Measurements from ENCODE around the gene FLOT1. TPM values are rescaled to one million over a fixed set of nuclear protein-coding genes. Genes with fewer than 3 reads are reported as not detected.

The FLOT1 gene
- total RNA-seq, 2 donors from 2014 or later = 121 to 141 TPM

- no peak for DNase-seq
- Histone ChIP-seq H3K27me3 (ENCODE audit: control insufficient read depth, insufficient read depth, low read length, poor library complexity, severe bottlenecking) (no peaks in the 10 kb centered on the region), H3K9ac (ENCODE audit: extremely low read depth, low read length, poor library complexity, severe bottlenecking) (no peak overlapping the region), H3K9me3 (ENCODE audit: control insufficient read depth, low read length) (no peaks in the 10 kb centered on the region), H3K36me3 (ENCODE audit: control insufficient read depth, insufficient read depth, low read length) (no peaks in the 10 kb centered on the region), H3K4me3 (ENCODE audit: low read length) (no peak overlapping the region), H3K4me1 (ENCODE audit: control insufficient read depth, insufficient read depth, low read length) (peaks cover 10% of the 10 kb centered on the region), H3K27ac (ENCODE audit: low read depth, low read length) (no peak overlapping the region)
- no peaks in the 10 kb centered on the region for H3K27me3 Mint-ChIP-seq (ENCODE audit: insufficient read depth)
- H3K4me1 Mint-ChIP-seq = peaks cover 35% of the 10 kb centered on the region
- H3K36me3 Mint-ChIP-seq (ENCODE audit: low read depth) = no peaks in the 10 kb centered on the region
- H3K27ac Mint-ChIP-seq = no peak overlapping the region
- WGBS, 2 experiments (ENCODE audit: insufficient coverage in 1 of 2, insufficient read length in 1 of 2) = 85 to 90% methylated on average over 2 to 3 of the region's 3 CpGs
- H3K4me3 Mint-ChIP-seq = no peak overlapping the region
- H3K9me3 Mint-ChIP-seq = no peaks in the 10 kb centered on the region
- TF ChIP-seq CTCF (conservative IDR thresholded peaks at IDR 0.05) = no peak
Measured at GRCh38 chr6:30770592-30770991, 28.1 kb upstream of the FLOT1 start.

GRCh38 chr6:30769853-30770524 lies 27.5 kb upstream of the FLOT1 start:
- Mint-ChIP-seq H3K4me1 (peaks cover 39% of the 10 kb centered on the region), H3K9me3 (peaks cover 2% of the 10 kb centered on the region), H3K27ac (peak overlapping the region; percentile 96), H3K4me3 (peak overlapping the region; percentile 25), H3K27me3 (ENCODE audit: insufficient read depth) (no peaks in the 10 kb centered on the region), H3K36me3 (ENCODE audit: low read depth) (no peaks in the 10 kb centered on the region)
- H3K4me3 ChIP-seq (ENCODE audit: low read length) = no peak overlapping the region
- H3K27me3 ChIP-seq (ENCODE audit: control insufficient read depth, insufficient read depth, low read length, poor library complexity, severe bottlenecking) = no peaks in the 10 kb centered on the region
- 74 to 79% methylated on average over 4 to 5 of the region's 5 CpGs for WGBS, 2 experiments (ENCODE audit: insufficient coverage in 1 of 2, insufficient read length in 1 of 2)
- H3K27ac ChIP-seq (ENCODE audit: low read depth, low read length) = no peak overlapping the region
- DNase-seq = no peak
- TF ChIP-seq CTCF (conservative IDR thresholded peaks at IDR 0.05) = no peak
- H3K4me1 ChIP-seq (ENCODE audit: control insufficient read depth, insufficient read depth, low read length) = peaks cover 10% of the 10 kb centered on the region
- no peaks in the 10 kb centered on the region for H3K9me3 ChIP-seq (ENCODE audit: control insufficient read depth, low read length)
- H3K36me3 ChIP-seq (ENCODE audit: control insufficient read depth, insufficient read depth, low read length) = no peaks in the 10 kb centered on the region
- H3K9ac ChIP-seq (ENCODE audit: extremely low read depth, low read length, poor library complexity, severe bottlenecking) = no peak overlapping the region

DNA sequence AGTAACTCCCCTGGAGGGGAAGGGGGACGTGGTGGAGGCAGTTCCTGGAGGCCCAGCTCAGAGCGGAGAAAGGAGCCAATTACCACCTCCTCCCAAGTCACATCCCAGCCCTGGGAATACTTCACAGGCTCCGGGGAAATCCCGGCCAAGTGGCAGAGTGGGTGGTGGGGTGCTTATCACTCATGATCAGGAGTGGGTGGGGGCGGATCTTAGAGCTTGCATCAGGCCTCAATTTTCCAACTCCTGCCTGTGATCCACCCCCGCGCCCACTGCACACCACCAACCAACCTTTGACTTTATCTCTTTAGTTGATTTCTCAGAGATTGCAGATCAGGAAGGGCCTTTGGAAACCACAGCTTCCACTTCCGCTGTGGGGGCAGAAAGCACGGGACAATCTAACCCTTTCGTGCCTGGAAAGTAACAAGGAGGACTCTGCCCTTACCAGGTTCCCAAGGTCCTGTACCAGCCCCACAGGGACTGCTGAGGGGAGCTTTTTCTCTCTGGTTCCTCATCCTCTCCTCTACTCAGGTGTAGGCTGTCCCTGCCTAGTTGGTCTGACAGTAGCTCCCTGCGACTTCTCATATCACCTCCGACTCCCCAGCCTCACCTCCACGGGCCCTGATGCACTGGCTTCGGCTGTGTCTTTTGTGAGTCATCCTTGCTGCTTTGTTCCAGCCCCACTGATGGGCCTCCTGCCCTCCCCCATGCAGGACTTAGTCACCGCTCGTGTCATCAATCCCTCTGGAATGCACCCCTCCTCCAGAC lies 26.8 kb upstream of the FLOT1 start:
- no peaks in the 10 kb centered on the region for H3K36me3 ChIP-seq (ENCODE audit: control insufficient read depth, insufficient read depth, low read length)
- no peaks in the 10 kb centered on the region for H3K27me3 ChIP-seq (ENCODE audit: control insufficient read depth, insufficient read depth, low read length, poor library complexity, severe bottlenecking)
- 23 to 56% methylated on average over 7 to 15 of the region's 16 CpGs for WGBS, 2 experiments (ENCODE audit: insufficient coverage in 1 of 2, insufficient read length in 1 of 2)
- TF ChIP-seq CTCF (conservative IDR thresholded peaks at IDR 0.05) = no peak
- Mint-ChIP-seq H3K9me3 (peaks cover 2% of the 10 kb centered on the region), H3K36me3 (ENCODE audit: low read depth) (no peaks in the 10 kb centered on the region), H3K27ac (peak overlapping the region; percentile 96), H3K27me3 (ENCODE audit: insufficient read depth) (no peaks in the 10 kb centered on the region), H3K4me3 (peak overlapping the region; percentile 25), H3K4me1 (peaks cover 43% of the 10 kb centered on the region)
- peak; percentile 92 for DNase-seq
- no peaks in the 10 kb centered on the region for H3K9me3 ChIP-seq (ENCODE audit: control insufficient read depth, low read length)
- peak overlapping the region; percentile 71 for H3K27ac ChIP-seq (ENCODE audit: low read depth, low read length)
- peaks cover 10% of the 10 kb centered on the region for H3K4me1 ChIP-seq (ENCODE audit: control insufficient read depth, insufficient read depth, low read length)
- H3K4me3 ChIP-seq (ENCODE audit: low read length) = no peak overlapping the region
- peak overlapping the region; percentile 50 for H3K9ac ChIP-seq (ENCODE audit: extremely low read depth, low read length, poor library complexity, severe bottlenecking)
